Measurements from ENCODE around the gene ANK2. TPM values are rescaled to one million over a fixed set of nuclear protein-coding genes. Genes with fewer than 3 reads are reported as not detected.

The ANK2 gene
- total and polyA plus RNA-seq, 2 experiments from 2014 or later: 7.7 to 40.4 TPM

GRCh38 chr4:113260688-113261087 lies 211.2 kb downstream of the ANK2 start:
- H3K27ac ChIP-seq (ENCODE audit: low read depth): no peak overlapping the region
- Mint-ChIP-seq H3K4me3 (no peak overlapping the region), H3K27ac (peak overlapping the region; percentile 49), H3K27me3 (ENCODE audit: insufficient read depth, low read depth, poor library complexity) (no peaks in the 10 kb centered on the region), H3K9me3 (no peaks in the 10 kb centered on the region), H3K36me3 (ENCODE audit: low read depth) (peaks cover 16% of the 10 kb centered on the region; the same call in 2 of the 3 replicates), H3K4me1 (peaks cover 12% of the 10 kb centered on the region; the same call in 2 of the 3 replicates)
- H3K27me3 ChIP-seq (ENCODE audit: insufficient read depth): no peaks in the 10 kb centered on the region
- H3K79me2 ChIP-seq (replicated peaks; ENCODE audit: insufficient read depth): no peaks in the 10 kb centered on the region
- TF ChIP-seq ZNF331 (CRISPR knock-in tag; IDR thresholded peaks at IDR 0.05; ENCODE audit: low read depth) (no peak), CREB1 (CRISPR knock-in tag; IDR thresholded peaks at IDR 0.05; ENCODE audit: low read depth) (no peak), CTCF (conservative IDR thresholded peaks at IDR 0.05; ENCODE audit: low read depth in 2 of 2) (no peak), ZNF462 (CRISPR knock-in tag; IDR thresholded peaks at IDR 0.05) (no peak), EZH2 (IDR thresholded peaks at IDR 0.05; ENCODE audit: low read depth, unreplicated experiment) (no peak), STAT1 (IDR thresholded peaks at IDR 0.05; ENCODE audit: unreplicated experiment) (no peak), ZNF114 (CRISPR knock-in tag; IDR thresholded peaks at IDR 0.05) (no peak)
- no peak for ATAC-seq
- DNase-seq (ENCODE audit: low spot score): no peak
- no peaks in the 10 kb centered on the region for H3K9me2 ChIP-seq (ENCODE audit: insufficient read depth)
- H3F3A ChIP-seq (replicated peaks; ENCODE audit: low read depth): no peaks in the 10 kb centered on the region
- no peaks in the 10 kb centered on the region for H4K20me1 ChIP-seq (replicated peaks; ENCODE audit: insufficient read depth)
- no peak overlapping the region for H3K4me2 ChIP-seq
- 0 out of 2 replicates have a peak, but pooled peaks cover 2% of the 10 kb centered on the region for H3K36me3 ChIP-seq (ENCODE audit: insufficient read depth)
- no peaks in the 10 kb centered on the region for H3K4me1 ChIP-seq (ENCODE audit: insufficient read depth)
- no peak overlapping the region for H3K4me3 ChIP-seq
- H2AFZ ChIP-seq: no peak overlapping the region
